ENCODE results near the gene ARL15. TPM values are rescaled to one million over a fixed set of nuclear protein-coding genes. Genes with fewer than 3 reads are reported as not detected.

The ARL15 gene
- total and polyA plus RNA-seq, 9 of the 15 experiments (the other 6 are each of a cell fraction or from before 2014, with no cell fraction given), result 18.5 to 80.4 (median 57.0) TPM

DNA sequence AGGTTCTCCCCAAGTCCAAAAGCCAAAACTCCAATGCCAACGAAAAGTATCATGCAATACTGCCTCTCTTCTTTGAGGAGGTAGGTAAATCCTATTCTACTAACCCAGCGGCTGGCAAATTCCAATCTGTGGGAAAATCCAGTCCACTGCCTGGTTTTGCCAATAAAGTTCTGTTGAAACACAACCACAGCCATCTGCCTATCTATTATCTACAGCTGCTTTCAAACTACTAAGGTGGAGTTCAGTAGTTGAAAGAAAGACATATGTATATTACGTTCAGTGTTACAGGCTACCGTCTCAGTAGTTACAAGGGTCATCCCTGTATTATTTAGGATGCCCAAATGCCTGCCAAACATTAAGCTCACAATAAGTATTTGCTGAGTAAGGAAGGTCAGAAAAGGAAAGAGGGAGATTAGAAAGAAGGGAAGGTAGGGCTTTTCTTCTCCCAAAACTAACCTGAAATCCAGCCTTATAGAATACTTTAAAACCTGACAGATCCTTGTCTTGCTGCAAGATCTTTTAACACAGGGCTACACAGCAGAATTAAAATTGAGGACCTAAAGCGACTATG lies 16.2 kb downstream of the ARL15 start (continued):
- TF ChIP-seq FOXA1 (IDR thresholded peaks at IDR 0.05; ENCODE audit: borderline replicate concordance) (no peak), ZKSCAN1 (IDR thresholded peaks at IDR 0.05; ENCODE audit: low read depth, low read length) (0 out of 2 replicates have a peak, but pooled peaks have one; percentile 41), ZNF274 (IDR thresholded peaks at IDR 0.05; ENCODE audit: borderline replicate concordance, low read depth, low read length) (no peak), JUND (IDR thresholded peaks at IDR 0.05; ENCODE audit: borderline replicate concordance, low read depth, low read length) (0 out of 2 replicates have a peak, but pooled peaks have one; percentile 8), JUND (tag; IDR thresholded peaks at IDR 0.05; ENCODE audit: borderline replicate concordance, low read depth, low read length) (no peak), ARID2 (IDR thresholded peaks at IDR 0.05) (no peak), PHB2 (IDR thresholded peaks at IDR 0.05; ENCODE audit: low read depth) (no peak), ETV6 (IDR thresholded peaks at IDR 0.05; ENCODE audit: borderline replicate concordance in 1 of 2, low read depth in 2 of 2, low read length in 1 of 2) (no peak), ETV6 (CRISPR knock-in tag; IDR thresholded peaks at IDR 0.05; ENCODE audit: borderline replicate concordance) (no peak), ZNF146 (CRISPR knock-in tag; IDR thresholded peaks at IDR 0.05; ENCODE audit: unreplicated experiment) (no peak), FOXA3 (CRISPR knock-in tag; conservative IDR thresholded peaks at IDR 0.05 in 1 of 2, IDR thresholded peaks at IDR 0.05 in 1 of 2) (no peak), DPF2 (IDR thresholded peaks at IDR 0.05) (peak; percentile 79), HNRNPL (IDR thresholded peaks at IDR 0.05; ENCODE audit: low read depth, low read length) (no peak), TARDBP (IDR thresholded peaks at IDR 0.05) (no peak), ZNF316 (IDR thresholded peaks at IDR 0.05) (peak; percentile 82)
- TF ChIP-seq, protein P1, sequence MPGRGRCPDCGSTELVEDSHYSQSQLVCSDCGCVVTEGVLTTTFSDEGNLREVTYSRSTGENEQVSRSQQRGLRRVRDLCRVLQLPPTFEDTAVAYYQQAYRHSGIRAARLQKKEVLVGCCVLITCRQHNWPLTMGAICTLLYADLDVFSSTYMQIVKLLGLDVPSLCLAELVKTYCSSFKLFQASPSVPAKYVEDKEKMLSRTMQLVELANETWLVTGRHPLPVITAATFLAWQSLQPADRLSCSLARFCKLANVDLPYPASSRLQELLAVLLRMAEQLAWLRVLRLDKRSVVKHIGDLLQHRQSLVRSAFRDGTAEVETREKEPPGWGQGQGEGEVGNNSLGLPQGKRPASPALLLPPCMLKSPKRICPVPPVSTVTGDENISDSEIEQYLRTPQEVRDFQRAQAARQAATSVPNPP (IDR thresholded peaks at IDR 0.05; ENCODE audit: borderline replicate concordance, insufficient read depth, insufficient read length), result no peak
- TF ChIP-seq, protein P2, sequence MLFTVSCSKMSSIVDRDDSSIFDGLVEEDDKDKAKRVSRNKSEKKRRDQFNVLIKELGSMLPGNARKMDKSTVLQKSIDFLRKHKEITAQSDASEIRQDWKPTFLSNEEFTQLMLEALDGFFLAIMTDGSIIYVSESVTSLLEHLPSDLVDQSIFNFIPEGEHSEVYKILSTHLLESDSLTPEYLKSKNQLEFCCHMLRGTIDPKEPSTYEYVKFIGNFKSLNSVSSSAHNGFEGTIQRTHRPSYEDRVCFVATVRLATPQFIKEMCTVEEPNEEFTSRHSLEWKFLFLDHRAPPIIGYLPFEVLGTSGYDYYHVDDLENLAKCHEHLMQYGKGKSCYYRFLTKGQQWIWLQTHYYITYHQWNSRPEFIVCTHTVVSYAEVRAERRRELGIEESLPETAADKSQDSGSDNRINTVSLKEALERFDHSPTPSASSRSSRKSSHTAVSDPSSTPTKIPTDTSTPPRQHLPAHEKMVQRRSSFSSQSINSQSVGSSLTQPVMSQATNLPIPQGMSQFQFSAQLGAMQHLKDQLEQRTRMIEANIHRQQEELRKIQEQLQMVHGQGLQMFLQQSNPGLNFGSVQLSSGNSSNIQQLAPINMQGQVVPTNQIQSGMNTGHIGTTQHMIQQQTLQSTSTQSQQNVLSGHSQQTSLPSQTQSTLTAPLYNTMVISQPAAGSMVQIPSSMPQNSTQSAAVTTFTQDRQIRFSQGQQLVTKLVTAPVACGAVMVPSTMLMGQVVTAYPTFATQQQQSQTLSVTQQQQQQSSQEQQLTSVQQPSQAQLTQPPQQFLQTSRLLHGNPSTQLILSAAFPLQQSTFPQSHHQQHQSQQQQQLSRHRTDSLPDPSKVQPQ (CRISPR knock-in tag; IDR thresholded peaks at IDR 0.05; ENCODE audit: borderline replicate concordance), result no peak
- TF ChIP-seq, protein P3, sequence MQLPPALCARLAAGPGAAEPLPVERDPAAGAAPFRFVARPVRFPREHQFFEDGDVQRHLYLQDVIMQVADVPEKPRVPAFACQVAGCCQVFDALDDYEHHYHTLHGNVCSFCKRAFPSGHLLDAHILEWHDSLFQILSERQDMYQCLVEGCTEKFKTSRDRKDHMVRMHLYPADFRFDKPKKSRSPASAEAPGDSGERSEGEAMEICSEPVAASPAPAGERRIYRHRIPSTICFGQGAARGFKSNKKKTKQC (CRISPR knock-in tag; IDR thresholded peaks at IDR 0.05), result no peak
- TF ChIP-seq, protein P4, sequence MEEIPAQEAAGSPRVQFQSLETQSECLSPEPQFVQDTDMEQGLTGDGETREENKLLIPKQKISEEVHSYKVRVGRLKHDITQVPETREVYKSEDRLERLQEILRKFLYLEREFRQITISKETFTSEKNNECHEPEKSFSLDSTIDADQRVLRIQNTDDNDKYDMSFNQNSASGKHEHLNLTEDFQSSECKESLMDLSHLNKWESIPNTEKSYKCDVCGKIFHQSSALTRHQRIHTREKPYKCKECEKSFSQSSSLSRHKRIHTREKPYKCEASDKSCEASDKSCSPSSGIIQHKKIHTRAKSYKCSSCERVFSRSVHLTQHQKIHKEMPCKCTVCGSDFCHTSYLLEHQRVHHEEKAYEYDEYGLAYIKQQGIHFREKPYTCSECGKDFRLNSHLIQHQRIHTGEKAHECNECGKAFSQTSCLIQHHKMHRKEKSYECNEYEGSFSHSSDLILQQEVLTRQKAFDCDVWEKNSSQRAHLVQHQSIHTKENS (CRISPR knock-in tag; IDR thresholded peaks at IDR 0.05), result no peak
- TF ChIP-seq, protein P5, sequence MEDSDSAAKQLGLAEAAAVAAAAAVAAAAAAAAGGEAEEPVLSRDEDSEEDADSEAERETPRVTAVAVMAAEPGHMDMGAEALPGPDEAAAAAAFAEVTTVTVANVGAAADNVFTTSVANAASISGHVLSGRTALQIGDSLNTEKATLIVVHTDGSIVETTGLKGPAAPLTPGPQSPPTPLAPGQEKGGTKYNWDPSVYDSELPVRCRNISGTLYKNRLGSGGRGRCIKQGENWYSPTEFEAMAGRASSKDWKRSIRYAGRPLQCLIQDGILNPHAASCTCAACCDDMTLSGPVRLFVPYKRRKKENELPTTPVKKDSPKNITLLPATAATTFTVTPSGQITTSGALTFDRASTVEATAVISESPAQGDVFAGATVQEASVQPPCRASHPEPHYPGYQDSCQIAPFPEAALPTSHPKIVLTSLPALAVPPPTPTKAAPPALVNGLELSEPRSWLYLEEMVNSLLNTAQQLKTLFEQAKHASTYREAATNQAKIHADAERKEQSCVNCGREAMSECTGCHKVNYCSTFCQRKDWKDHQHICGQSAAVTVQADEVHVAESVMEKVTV (CRISPR knock-in tag; IDR thresholded peaks at IDR 0.05), result no peak
- TF ChIP-seq, protein P6, sequence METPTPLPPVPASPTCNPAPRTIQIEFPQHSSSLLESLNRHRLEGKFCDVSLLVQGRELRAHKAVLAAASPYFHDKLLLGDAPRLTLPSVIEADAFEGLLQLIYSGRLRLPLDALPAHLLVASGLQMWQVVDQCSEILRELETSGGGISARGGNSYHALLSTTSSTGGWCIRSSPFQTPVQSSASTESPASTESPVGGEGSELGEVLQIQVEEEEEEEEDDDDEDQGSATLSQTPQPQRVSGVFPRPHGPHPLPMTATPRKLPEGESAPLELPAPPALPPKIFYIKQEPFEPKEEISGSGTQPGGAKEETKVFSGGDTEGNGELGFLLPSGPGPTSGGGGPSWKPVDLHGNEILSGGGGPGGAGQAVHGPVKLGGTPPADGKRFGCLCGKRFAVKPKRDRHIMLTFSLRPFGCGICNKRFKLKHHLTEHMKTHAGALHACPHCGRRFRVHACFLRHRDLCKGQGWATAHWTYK (CRISPR knock-in tag; IDR thresholded peaks at IDR 0.05), result no peak

Measured in K562 (cell line).